CD4-positive, alpha-beta T cell treated with Interferon gamma for 1 hour (primary cell): ENCODE measurements around the gene RRP12.

Experiments
- DNase-seq: peaks from one replicate; pipeline ENCODE4 v3.0.0-alpha.2; 2020

The RRP12 gene

GRCh38 chr10:97332591-97333350 is 68.4 kb downstream of the RRP12 start:
- DNase-seq, result no peak

- no peak for DNase-seq
These were observed 69.9 kb downstream of the RRP12 start for GRCh38 chr10:97331153-97331703.

- no peak for DNase-seq
These were observed 71.4 kb downstream of the RRP12 start for GRCh38 chr10:97329766-97330165.

DNA sequence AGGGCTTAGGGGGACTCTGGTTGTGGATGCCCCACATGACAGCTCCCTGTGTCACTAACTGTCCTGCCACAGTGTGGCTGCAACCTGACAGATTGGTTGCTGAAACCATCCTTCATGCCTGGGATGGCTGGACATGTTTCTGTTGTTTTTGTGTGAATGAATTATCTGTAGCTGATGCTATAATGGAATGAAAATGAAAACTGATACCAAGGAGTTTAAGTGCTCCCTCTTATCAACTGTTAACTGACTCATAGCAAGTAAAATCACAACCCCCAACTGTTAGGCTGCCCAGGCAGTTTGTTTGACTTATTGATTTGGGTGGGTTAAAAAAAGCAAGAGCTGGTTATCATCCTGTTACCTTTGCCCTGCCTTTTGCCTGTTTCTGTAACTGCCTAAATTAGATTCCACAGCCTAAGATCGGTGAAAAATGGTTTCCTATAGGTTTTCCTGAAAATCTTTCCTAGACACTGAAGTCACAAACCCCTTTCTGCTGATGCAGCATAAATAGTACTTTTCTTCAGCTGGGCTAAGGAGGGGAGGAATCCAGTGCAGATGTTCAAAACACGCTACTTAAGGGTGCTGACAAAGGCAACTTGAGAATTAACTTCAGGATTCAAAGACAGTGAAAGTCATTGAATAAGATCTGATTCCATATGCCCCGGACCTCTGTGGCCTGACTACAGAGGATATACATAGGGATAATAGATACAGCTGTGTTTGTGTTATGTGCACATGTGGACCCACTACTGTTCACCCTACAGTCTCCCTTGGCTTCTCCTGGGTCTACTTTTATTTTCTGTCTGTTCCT is 72.3 kb downstream of the RRP12 start:
- DNase-seq, result no peak

DNA sequence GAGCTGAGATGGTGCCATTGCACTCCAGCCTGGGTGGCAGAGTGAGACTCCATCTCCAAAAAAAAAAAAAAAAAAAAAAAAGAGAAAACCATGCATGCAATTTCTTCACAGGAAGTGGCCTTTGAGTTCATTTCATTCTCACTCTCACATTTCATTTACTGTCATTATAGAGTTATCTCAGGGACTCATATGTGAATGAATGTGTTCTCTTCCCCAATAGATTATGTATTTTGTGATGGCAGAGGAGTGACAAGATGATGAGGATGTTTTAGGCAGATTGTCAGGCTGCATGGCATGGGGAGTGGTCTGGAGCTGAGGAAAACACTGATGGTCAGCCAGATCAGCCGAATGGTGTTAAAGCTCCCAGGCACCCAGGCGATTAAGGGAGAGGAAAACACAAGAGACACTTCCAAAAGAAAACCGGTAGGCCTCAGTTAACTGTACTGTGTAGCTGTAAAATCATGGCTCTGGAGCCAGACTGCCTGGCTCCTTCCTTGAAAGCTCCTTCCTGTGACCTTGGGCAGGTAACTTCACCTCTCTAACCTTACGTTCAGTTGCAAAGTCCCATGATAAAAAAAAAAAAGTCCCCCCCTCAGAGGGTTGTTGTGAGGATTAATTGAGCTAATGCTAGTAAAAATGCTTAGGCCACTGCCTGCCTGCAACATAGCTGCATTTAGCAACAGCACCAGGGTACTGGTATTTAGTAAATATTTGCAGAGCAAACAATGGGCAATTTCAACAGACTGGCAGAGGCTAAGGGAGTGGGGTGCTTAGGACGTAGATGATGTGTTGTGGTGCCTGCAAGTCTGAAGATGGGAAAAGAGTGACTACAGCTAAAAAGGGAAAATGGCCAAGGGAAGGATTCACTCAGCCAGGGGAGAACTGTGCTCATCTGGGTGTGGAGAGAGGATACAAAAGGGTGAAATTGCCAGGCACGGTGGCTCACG is 73.5 kb downstream of the RRP12 start:
- no peak for DNase-seq

DNA sequence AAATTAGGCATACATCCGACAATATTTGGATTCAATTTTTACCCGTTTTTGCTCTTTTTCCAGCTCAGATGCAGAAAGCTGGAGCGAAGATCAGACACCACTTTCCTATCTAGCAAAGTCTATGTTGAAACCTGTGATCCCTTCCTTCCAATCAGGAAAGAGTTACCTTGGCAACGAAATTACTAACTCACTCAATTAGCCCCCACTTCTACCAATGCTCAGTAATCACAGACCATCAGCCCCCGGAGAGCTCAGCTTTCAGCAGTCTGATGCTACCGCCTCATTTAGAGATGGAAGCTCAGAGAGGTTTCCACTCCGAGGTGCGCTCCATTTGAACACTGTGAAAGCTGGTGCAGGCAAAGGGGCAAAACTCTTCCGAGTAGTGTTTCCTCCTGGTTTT is 75.4 kb downstream of the RRP12 start:
- no peak for DNase-seq

GRCh38 chr10:97323501-97323900 is 77.6 kb downstream of the RRP12 start:
- no peak for DNase-seq

DNA sequence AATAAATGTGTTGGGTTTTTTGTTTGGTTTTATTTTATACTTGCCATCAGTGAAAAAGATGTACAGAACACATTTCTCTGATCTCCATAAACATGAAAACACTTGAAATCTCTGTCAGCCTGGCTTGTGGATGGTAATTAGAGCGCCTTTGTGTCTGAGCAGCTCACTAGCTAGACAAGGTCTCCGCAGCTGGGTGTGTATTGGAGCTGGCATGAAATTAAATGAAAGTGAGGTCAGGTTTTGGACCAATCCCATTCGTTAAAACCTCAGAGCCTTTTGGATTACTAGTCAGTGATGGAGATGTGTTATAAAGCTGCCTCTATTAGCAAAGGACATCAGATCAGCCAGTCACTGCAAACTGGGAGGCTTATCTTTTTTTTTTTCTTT is 79.3 kb downstream of the RRP12 start:
- no peak for DNase-seq

GRCh38 chr10:97321032-97321803 is 79.9 kb downstream of the RRP12 start:
- peak; percentile 14 for DNase-seq

- no peak for DNase-seq
These were observed 80.6 kb downstream of the RRP12 start for GRCh38 chr10:97320480-97321031.

DNA sequence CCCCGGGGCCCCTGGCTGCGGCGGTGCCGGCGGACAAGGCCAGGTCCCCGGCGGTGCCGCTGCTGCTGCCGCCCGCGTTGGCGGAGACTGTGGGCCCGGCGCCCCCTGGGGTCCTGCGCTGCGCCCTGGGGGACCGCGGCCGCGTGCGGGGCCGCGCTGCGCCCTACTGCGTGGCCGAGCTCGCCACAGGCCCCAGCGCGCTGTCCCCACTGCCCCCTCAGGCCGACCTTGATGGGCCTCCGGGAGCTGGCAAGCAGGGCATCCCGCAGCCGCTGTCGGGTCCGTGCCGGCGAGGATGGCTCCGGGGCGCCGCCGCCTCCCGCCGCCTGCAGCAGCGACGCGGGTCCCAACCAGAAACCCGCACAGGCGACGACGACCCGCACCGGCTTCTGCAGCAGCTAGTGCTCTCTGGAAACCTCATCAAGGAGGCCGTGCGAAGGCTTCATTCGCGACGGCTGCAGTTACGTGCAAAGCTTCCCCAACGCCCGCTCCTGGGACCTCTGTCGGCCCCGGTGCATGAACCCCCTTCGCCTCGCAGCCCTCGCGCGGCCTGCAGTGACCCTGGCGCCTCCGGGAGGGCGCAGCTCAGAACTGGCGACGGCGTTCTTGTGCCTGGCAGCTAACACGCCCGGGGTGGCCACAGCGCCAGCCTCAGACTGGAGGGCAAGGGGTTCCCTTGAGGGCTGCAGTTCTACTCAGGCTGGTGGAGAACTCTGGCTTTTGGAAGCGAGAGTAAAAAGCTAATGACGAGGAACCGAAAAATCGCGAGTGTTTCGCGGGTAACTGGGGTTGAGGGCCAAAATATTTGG is 81.3 kb downstream of the RRP12 start:
- peak; percentile 67 for DNase-seq

GRCh38 chr10:97318772-97319651 is 82.1 kb downstream of the RRP12 start, which contains the start of gene FRAT1:
Gene FRAT1, plus strand, starts transcription at chr10:97319271. Its CDS starts 183 bp downstream, at chr10:97319454.
- DNase-seq, result peak; percentile 87

DNA sequence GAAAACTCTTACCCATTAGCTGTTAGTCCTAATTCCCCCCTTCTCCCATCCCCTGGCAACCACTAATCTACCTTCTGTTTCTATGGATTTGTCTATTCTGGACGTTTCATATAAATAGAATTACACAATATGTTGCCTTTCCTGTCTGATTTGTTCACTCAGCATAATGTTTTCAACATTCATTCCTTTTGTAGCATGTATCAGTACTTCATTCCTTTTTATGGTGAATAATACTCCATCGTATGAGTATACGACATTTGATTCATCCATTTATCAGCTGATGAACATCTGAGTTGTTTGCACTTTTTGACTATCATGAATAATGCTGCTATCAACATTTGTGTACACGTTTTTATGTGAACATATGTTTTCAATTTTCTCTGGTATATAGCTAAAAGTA is 86.5 kb downstream of the RRP12 start:
- no peak for DNase-seq

DNA sequence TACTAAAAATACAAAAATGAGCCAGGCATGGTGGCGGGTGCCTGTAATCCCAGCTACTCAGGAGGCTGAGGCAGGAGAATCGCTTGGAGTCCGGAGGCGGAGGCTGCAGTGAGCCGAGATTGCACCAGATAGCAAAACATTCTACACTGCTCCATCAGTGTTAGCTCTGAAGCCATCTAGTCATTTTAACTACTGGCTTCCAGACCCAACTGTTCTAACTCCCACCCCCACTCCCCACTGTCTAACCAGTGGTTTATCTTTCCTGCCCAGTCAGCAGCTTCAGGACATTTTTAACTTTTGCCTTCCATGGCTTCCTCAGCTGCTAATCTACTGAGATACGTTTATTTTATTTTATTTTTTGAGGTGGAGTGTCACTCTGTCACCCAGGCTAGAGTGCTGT is 88.2 kb downstream of the RRP12 start:
- no peak for DNase-seq

DNA sequence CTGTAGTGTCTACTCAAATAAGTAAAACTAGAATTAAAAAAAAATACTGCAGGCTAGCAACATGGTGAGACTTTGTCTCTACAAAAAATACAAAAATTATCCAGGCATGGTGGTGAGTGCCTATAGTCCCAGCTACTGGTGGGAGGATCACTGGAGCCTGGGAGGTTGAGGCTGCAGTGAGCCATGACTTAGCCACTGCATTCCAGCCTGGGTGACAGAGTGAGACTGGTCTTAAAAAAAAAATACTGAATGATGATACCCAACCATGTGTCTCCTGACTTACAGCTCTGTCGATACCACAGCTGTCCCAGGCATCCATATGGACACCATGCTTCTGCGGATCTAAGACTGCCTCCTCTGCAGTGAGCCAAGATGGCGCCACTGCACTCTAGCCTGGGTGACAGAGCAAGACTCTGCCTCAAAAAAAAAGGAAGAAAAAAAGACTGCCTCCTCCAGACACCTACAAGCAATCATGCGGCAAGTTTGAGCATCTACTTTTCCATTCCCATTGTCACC is 90.0 kb downstream of the RRP12 start:
- no peak for DNase-seq

GRCh38 chr10:97307866-97308780 is 93.0 kb downstream of the RRP12 start:
- DNase-seq, result no peak

- DNase-seq, result no peak
These were observed 93.7 kb downstream of the RRP12 start for GRCh38 chr10:97307441-97307840.
